A673 (cell line): Measurements from ENCODE around the gene CDC25B. TPM values are rescaled to one million over a fixed set of nuclear protein-coding genes. Genes with fewer than 3 reads are reported as not detected.
A peak's percentile ranks its signal among the peaks of the same experiment; 100 is the strongest.

Experiments used
- BruUV-seq: library from RNA; stranded (reverse); fragments of 400-500 nt; replicated peaks from 2 replicates; lab custom pipeline; 2021; lab: Mats Ljungman, UMichigan
- CTCF ChIA-PET: fragments of 300-600 bp; sonication (Branson Sonifier 250); formaldehyde crosslinking; loops from one replicate; lab custom pipeline; 2022; ENCODE audit warnings: antibody characterized with exemption; lab: Charles Lee
- POLR2A ChIA-PET: fragments of 300-600 bp; sonication (Branson Sonifier 250); formaldehyde crosslinking; loops from one replicate; lab custom pipeline; 2022; ENCODE audit warnings: antibody characterized with exemption; ENCODE audit not compliant: low non-redundant PET; lab: Charles Lee
- DNase-seq: peaks from one replicate; pipeline ENCODE4 v3.0.0-alpha.2; 2015; ENCODE audit warnings: low spot score
- H3K27ac ChIP-seq: fragments of 200-600 bp; sonication (generic); 2 replicates; pipeline ENCODE4 v1.5.1; 2016; ENCODE audit warnings: mixed run types, low read depth, mild to moderate bottlenecking, mixed read lengths, antibody characterized with exemption, low read length; ENCODE audit not compliant: poor library complexity, severe bottlenecking
- H3K27me3 ChIP-seq: fragments of 200-600 bp; sonication (generic); replicated peaks from 2 replicates; pipeline ENCODE4 v1.6.1; 2017; ENCODE audit warnings: mixed run types, low read depth, mild to moderate bottlenecking, mixed read lengths, antibody characterized with exemption, low read length; ENCODE audit not compliant: insufficient read depth, poor library complexity
- H3K36me3 ChIP-seq: fragments of 200-600 bp; sonication (generic); 2 replicates; pipeline ENCODE4 v1.6.1; 2016; ENCODE audit warnings: mixed run types, mild to moderate bottlenecking, mixed read lengths, antibody characterized with exemption, low read length; ENCODE audit not compliant: insufficient read depth, poor library complexity, severe bottlenecking
- H3K4me1 ChIP-seq: fragments of 200-600 bp; sonication (generic); 2 replicates; pipeline ENCODE4 v1.6.1; 2017; ENCODE audit warnings: mixed run types, mild to moderate bottlenecking, mixed read lengths, antibody characterized with exemption, low read length; ENCODE audit not compliant: insufficient read depth, poor library complexity, severe bottlenecking
- H3K4me3 ChIP-seq: fragments of 200-600 bp; sonication (generic); 2 replicates; pipeline ENCODE4 v1.5.1; 2016; ENCODE audit warnings: low read depth, mixed run types, mild to moderate bottlenecking, mixed read lengths, low read length; ENCODE audit not compliant: poor library complexity, severe bottlenecking
- H3K9me3 ChIP-seq: fragments of 200-600 bp; sonication (generic); 2 replicates; pipeline ENCODE4 v1.6.1; 2016; ENCODE audit warnings: mixed run types, low read depth, mild to moderate bottlenecking, mixed read lengths, antibody characterized with exemption, low read length; ENCODE audit not compliant: poor library complexity, severe bottlenecking
- EZH2 ChIP-seq: fragments of 200-600 bp; sonication (generic); IDR thresholded peaks from 2 replicates; pipeline ENCODE4 v1.6.1; 2017; ENCODE audit warnings: borderline replicate concordance, low read depth, mild to moderate bottlenecking, mixed read lengths, antibody characterized with exemption, low read length; ENCODE audit not compliant: poor library complexity, severe bottlenecking
- intact Hi-C: fragments of 100-400 bp; cut with micrococcal nuclease; formaldehyde crosslinking; loops from one replicate; pipeline ENCODE4 v1.10.0; 2022; ENCODE audit not compliant: unreplicated experiment
- total RNA-seq: library from RNA; stranded (reverse); gene quantifications from 2 replicates; pipeline ENCODE4 v1.2.3, GENCODE V29; 2021
- TF ChIP-seq, protein P1 (sequence below): fragments of 300-800, 200-600 bp; sonication (generic); conservative IDR thresholded peaks from 2 replicates; pipeline ENCODE4 v1.5.1; 2017; ENCODE audit warnings: low read depth, mild to moderate bottlenecking, antibody characterized with exemption, low read length, moderate library complexity, mixed read lengths

Gene CDC25B
- total RNA-seq, 1 experiment from 2014 or later, result 119 TPM

DNA sequence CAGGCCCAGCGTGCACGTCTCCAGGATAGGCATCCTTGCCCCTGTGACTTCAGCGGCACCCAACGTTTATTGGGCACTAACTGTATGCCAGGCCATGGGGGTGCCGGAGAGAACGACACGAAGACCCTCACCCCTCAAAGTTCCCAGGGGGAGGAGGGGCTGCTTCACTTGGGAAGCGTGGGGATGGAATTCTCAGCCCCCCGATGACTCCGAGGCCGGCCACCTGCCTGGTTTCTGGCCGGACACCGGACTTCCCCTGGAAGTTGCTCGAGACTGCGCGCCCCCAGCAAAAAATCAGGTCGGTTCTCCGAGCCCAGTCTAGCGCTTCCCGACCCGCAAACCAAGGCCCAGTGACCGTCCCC lies 50.2 kb downstream of the CDC25B start:
- no peak for TF ChIP-seq EZH2
- TF ChIP-seq, protein P1, sequence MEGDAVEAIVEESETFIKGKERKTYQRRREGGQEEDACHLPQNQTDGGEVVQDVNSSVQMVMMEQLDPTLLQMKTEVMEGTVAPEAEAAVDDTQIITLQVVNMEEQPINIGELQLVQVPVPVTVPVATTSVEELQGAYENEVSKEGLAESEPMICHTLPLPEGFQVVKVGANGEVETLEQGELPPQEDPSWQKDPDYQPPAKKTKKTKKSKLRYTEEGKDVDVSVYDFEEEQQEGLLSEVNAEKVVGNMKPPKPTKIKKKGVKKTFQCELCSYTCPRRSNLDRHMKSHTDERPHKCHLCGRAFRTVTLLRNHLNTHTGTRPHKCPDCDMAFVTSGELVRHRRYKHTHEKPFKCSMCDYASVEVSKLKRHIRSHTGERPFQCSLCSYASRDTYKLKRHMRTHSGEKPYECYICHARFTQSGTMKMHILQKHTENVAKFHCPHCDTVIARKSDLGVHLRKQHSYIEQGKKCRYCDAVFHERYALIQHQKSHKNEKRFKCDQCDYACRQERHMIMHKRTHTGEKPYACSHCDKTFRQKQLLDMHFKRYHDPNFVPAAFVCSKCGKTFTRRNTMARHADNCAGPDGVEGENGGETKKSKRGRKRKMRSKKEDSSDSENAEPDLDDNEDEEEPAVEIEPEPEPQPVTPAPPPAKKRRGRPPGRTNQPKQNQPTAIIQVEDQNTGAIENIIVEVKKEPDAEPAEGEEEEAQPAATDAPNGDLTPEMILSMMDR, result no peak

DNA sequence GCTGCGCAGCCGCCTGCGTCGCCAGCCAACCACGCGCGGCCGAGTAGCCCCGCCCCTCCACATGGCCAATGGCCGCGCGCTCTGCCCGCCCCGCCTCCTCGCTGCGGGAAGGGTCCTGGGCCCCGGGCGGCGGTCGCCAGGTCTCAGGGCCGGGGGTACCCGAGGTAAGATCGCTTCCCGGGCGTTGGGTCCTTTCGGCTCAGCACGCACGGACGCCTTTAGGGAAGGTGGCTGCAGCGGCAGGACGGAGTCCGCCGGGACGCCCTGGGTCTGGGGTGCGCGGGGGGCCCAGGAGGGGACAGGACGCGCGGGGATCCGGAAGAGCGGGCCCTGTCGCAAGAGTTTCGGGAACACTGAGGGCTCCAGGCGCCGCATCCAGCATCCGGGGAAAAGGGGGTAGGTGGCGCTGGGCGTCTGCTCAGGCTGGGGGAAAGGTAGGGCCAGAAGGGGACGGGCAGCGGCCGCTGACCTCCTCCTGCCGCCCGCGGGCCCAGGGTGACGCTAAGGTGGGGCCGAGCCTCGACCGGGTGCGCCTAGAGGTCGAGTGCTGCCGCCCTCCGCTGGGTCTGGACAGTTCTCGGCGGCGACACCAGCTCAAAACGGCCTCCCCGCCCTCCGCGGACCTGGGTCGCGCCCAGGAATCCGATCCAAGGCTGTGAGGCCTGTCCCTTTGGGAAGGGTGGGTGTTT lies 50.8 kb downstream of the CDC25B start, which contains the start of gene MAVS:
MAVS (plus strand) TSS at position 95 of the 689 bp plus-strand sequence. CDS start 7,791 bp downstream, outside the sequence.
- no peaks in the 10 kb centered on the region for H3K27me3 ChIP-seq
- ChIA-PET POLR2A (no interaction called here), CTCF (no interaction called here)
- intact Hi-C loops, result no loop called here
- peak; percentile 90 for DNase-seq
- no peak for TF ChIP-seq EZH2
- TF ChIP-seq, protein P1, result no peak
- H3K9me3 ChIP-seq, result no peaks in the 10 kb centered on the region
- H3K27ac ChIP-seq, result peak within 1 kb of the TSS; percentile 95
- no peaks in the 10 kb centered on the region for H3K4me1 ChIP-seq
- no TSS peak for BruUV-seq
- H3K4me3 ChIP-seq, result peak within 1 kb of the TSS; percentile 94
- H3K36me3 ChIP-seq, result no peaks in the 10 kb centered on the region

More for the DNA sequence above, 50.2 kb downstream of the CDC25B start:
- H3K9me3 ChIP-seq, result no peaks in the 10 kb centered on the region
- intact Hi-C loops, result no loop called here
- no peaks in the 10 kb centered on the region for H3K36me3 ChIP-seq
- CTCF ChIA-PET, result no interaction called here
- DNase-seq, result no peak
- H3K27me3 ChIP-seq, result no peaks in the 10 kb centered on the region
- H3K4me3 ChIP-seq, result peak overlapping the region; percentile 94
- H3K27ac ChIP-seq, result peak overlapping the region; percentile 95
- H3K4me1 ChIP-seq, result no peaks in the 10 kb centered on the region
- POLR2A ChIA-PET, result no interaction called here
- BruUV-seq, result no TSS peak

DNA sequence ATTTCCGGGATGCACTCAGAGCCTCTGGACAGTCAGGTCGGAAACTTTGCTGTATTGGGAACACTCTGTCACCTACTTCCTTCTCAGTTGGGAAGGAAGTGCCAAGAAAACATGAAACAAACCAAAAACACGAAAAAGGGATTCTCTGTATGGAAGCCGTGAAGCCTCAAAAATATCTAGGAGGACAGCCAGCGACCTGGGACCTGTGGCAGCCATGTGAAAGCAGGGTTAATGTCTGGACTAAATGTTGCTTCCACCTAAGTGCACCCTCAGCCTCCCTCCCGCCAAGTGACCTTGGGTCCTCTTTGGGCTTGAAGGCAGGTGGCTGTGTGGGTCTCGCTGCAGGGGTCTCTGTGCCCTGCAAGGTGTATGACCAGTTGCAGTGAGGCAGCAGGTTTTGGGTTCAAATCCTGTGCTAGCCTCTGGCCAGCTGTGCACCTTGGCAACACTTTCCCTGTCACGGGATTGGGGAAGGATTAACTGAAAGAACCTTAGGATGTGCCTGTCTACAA lies 51.4 kb downstream of the CDC25B start:
- Histone ChIP-seq H3K9me3 (no peaks in the 10 kb centered on the region), H3K36me3 (no peaks in the 10 kb centered on the region), H3K27me3 (no peaks in the 10 kb centered on the region), H3K4me1 (no peaks in the 10 kb centered on the region), H3K27ac (peak overlapping the region; percentile 95), H3K4me3 (peak overlapping the region; percentile 94)
- CTCF ChIA-PET, result no interaction called here
- POLR2A ChIA-PET, result no interaction called here
- no peak for DNase-seq
- intact Hi-C loops, result no loop called here
- BruUV-seq, result TSS peak; percentile 68
- no peak for TF ChIP-seq EZH2
- TF ChIP-seq, protein P1, result no peak
